H9 (cell line): ENCODE data around the gene LOXHD1. TPM values are rescaled to one million over a fixed set of nuclear protein-coding genes. Genes with fewer than 3 reads are reported as not detected.
A peak's percentile ranks its signal among the peaks of the same experiment; 100 is the strongest.

Source experiments
- DNase-seq: peaks from one replicate; pipeline ENCODE4 v3.0.0-alpha.2; 2017
- H2AFZ ChIP-seq: one replicate; pipeline ENCODE4 v1.6.1; 2013; ENCODE audit warnings: mild to moderate bottlenecking, low read length, control low read depth, moderate library complexity
- H2AK5ac ChIP-seq: 2 replicates; pipeline ENCODE4 v1.6.1; 2013; ENCODE audit warnings: low read length, control low read depth, mixed read lengths; ENCODE audit not compliant: insufficient read length
- H2BK120ac ChIP-seq: one replicate; pipeline ENCODE4 v1.6.1; 2013; ENCODE audit warnings: low read depth, mild to moderate bottlenecking, low read length, control low read depth, inconsistent platforms; ENCODE audit not compliant: poor library complexity, severe bottlenecking
- H2BK12ac ChIP-seq: 2 replicates; pipeline ENCODE4 v1.6.1; 2013; ENCODE audit warnings: low read length, control low read depth, mixed read lengths, low read depth; ENCODE audit not compliant: insufficient read length
- H2BK15ac ChIP-seq: 2 replicates; pipeline ENCODE4 v1.6.1; 2013; ENCODE audit warnings: low read depth, low read length, control low read depth
- H2BK20ac ChIP-seq: one replicate; pipeline ENCODE4 v1.6.1; 2013; ENCODE audit warnings: low read depth, mild to moderate bottlenecking, low read length, control low read depth, inconsistent platforms; ENCODE audit not compliant: poor library complexity, severe bottlenecking
- H2BK5ac ChIP-seq: 2 replicates; pipeline ENCODE4 v1.6.1; 2013; ENCODE audit warnings: low read length, control low read depth, mixed read lengths; ENCODE audit not compliant: insufficient read length
- H3K14ac ChIP-seq: 2 replicates; pipeline ENCODE4 v1.6.1; 2013; ENCODE audit warnings: low read length, control low read depth; ENCODE audit not compliant: insufficient read depth
- H3K18ac ChIP-seq: 2 replicates; pipeline ENCODE4 v1.6.1; 2013; ENCODE audit warnings: low read depth, mild to moderate bottlenecking, mixed read lengths, low read length, control low read depth; ENCODE audit not compliant: insufficient read length
- H3K23ac ChIP-seq: 2 replicates; pipeline ENCODE4 v1.6.1; 2013; ENCODE audit warnings: low read length, control low read depth, mixed read lengths, low read depth; ENCODE audit not compliant: insufficient read length
- H3K23me2 ChIP-seq: 2 replicates; pipeline ENCODE4 v1.6.1; 2013; ENCODE audit warnings: low read depth, mild to moderate bottlenecking, mixed read lengths, low read length, control low read depth; ENCODE audit not compliant: insufficient read length, poor library complexity, severe bottlenecking
- H3K27ac ChIP-seq: 2 replicates; pipeline ENCODE4 v1.5.1; 2013; ENCODE audit warnings: low read length, control low read depth, mixed read lengths, low read depth; ENCODE audit not compliant: insufficient read length
- H3K27me3 ChIP-seq: 2 replicates; pipeline ENCODE4 v1.6.1; 2013; ENCODE audit warnings: low read length, control low read depth, inconsistent platforms; ENCODE audit not compliant: insufficient read depth
- H3K4ac ChIP-seq: 2 replicates; pipeline ENCODE4 v1.6.1; 2013; ENCODE audit warnings: low read depth, mild to moderate bottlenecking, control low read depth, inconsistent platforms, low read length, moderate library complexity
- H3K4me1 ChIP-seq: 2 replicates; pipeline ENCODE4 v1.6.1; 2013; ENCODE audit warnings: low read length, control low read depth, inconsistent platforms; ENCODE audit not compliant: insufficient read depth
- H3K4me2 ChIP-seq: 2 replicates; pipeline ENCODE4 v1.6.1; 2013; ENCODE audit warnings: low read length, control low read depth, mixed read lengths; ENCODE audit not compliant: insufficient read length, insufficient read depth
- H3K56ac ChIP-seq: 2 replicates; pipeline ENCODE4 v1.6.1; 2013; ENCODE audit warnings: low read depth, mild to moderate bottlenecking, mixed read lengths, low read length, control low read depth; ENCODE audit not compliant: insufficient read length
- H3K79me1 ChIP-seq: 2 replicates; pipeline ENCODE4 v1.6.1; 2013; ENCODE audit warnings: low read depth, mild to moderate bottlenecking, moderate library complexity, low read length, control low read depth, inconsistent platforms; ENCODE audit not compliant: insufficient read depth, poor library complexity, severe bottlenecking
- H3K79me2 ChIP-seq: 2 replicates; pipeline ENCODE4 v1.6.1; 2013; ENCODE audit warnings: low read length, control low read depth, inconsistent platforms; ENCODE audit not compliant: insufficient read depth
- H3K9ac ChIP-seq: 2 replicates; pipeline ENCODE4 v1.6.1; 2013; ENCODE audit warnings: low read length, control low read depth, mixed read lengths; ENCODE audit not compliant: insufficient read length; ENCODE audit errors: extremely low read depth
- H3K9me3 ChIP-seq: one replicate; pipeline ENCODE4 v1.6.1; 2013; ENCODE audit warnings: low read depth, low read length, inconsistent platforms; ENCODE audit not compliant: control insufficient read depth
- H3T11ph ChIP-seq: one replicate; pipeline ENCODE4 v1.6.1; 2013; ENCODE audit warnings: mild to moderate bottlenecking, low read length, control low read depth, inconsistent platforms
- H4K20me1 ChIP-seq: one replicate; pipeline ENCODE4 v1.6.1; 2013; ENCODE audit not compliant: control insufficient read depth, insufficient read length, insufficient read depth
- H4K5ac ChIP-seq: 2 replicates; pipeline ENCODE4 v1.6.1; 2013; ENCODE audit warnings: low read depth, mild to moderate bottlenecking, mixed read lengths, low read length, control low read depth; ENCODE audit not compliant: insufficient read length
- H4K8ac ChIP-seq: replicated peaks from 2 replicates; pipeline ENCODE4 v1.6.1; 2013; ENCODE audit warnings: low read length, control low read depth, mixed read lengths, low read depth; ENCODE audit not compliant: insufficient read length
- H4K91ac ChIP-seq: 2 replicates; pipeline ENCODE4 v1.6.1; 2013; ENCODE audit warnings: low read depth, mild to moderate bottlenecking, moderate library complexity, mixed read lengths, low read length, control low read depth; ENCODE audit not compliant: insufficient read length
- H3K27ac Mint-ChIP-seq, 3 experiments: 2 replicates in 2 of 3; 3 replicates in 1 of 3; pipeline ENCODE4 v1.8.0; 2020 to 2021; ENCODE audit warnings: mixed read lengths in 3 of 3, mild to moderate bottlenecking in 1 of 3, moderate library complexity in 1 of 3
- H3K27me3 Mint-ChIP-seq: 2 replicates; pipeline ENCODE4 v1.8.0; 2021; ENCODE audit warnings: low read depth, mild to moderate bottlenecking, moderate library complexity, mixed read lengths
- H3K36me3 Mint-ChIP-seq, 3 experiments: 2 replicates in 2 of 3; 3 replicates in 1 of 3; pipeline ENCODE4 v1.8.0; 2020 to 2021; ENCODE audit warnings: low read depth in 3 of 3, mixed read lengths in 3 of 3; ENCODE audit not compliant: insufficient read depth in 1 of 3
- H3K4me1 Mint-ChIP-seq, 2 experiments: 2 replicates each; pipeline ENCODE4 v1.8.0; 2020; ENCODE audit warnings: mixed read lengths in 2 of 2
- H3K4me3 Mint-ChIP-seq, 2 experiments: 2 replicates in 1 of 2; 3 replicates in 1 of 2; pipeline ENCODE4 v1.8.0; 2020 to 2021; ENCODE audit warnings: mild to moderate bottlenecking in 2 of 2, mixed read lengths in 2 of 2, moderate library complexity in 1 of 2
- H3K9me3 Mint-ChIP-seq, 2 experiments: 2 replicates in 1 of 2; 3 replicates in 1 of 2; pipeline ENCODE4 v1.8.0; 2020; ENCODE audit warnings: mild to moderate bottlenecking in 2 of 2, mixed read lengths in 2 of 2, moderate library complexity in 1 of 2
- WGBS: extraction: QIAGEN DNeasy Blood & Tissue Kit; methylation state at CpG from one replicate; pipeline ENCODE4 v1.1.7; 2013; ENCODE audit warnings: missing lambda C conversion rate, low lambda C conversion rate, mixed read lengths; ENCODE audit not compliant: insufficient read length; ENCODE audit errors: extremely low coverage; 5-methylcytosine and 5-hydroxymethylcytosine counted together
- total RNA-seq: library from RNA; stranded (reverse); gene quantifications from 2 replicates; pipeline ENCODE4 v1.2.1, GENCODE V29; 2021
- TF ChIP-seq, protein P1 (sequence below): fragments of 200-600 bp; sonication (generic); conservative IDR thresholded peaks from 3 replicates; pipeline ENCODE4 v1.8.0; 2021; ENCODE audit warnings: antibody characterized with exemption, mild to moderate bottlenecking

Gene LOXHD1
- total RNA-seq, 1 experiment from 2014 or later = 0.07 TPM

DNA sequence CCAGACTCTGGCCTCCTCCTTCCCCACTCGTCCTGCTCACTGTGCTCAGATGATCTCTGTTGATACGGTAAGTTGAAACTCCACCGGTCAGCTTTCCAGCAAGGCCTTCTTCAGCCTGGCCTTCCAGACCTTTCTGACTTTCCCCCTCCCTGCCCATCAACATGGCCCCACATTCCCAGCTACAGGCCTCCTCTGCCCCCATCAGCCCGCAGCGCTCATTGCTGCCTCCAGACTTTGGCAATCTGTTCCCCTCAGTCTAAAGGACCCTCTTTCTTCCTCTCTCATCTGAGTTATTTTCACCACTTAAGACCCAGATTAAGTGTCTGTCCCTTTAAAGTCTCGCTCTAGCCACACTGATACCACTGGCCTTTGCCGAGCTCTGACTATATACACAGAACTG, 10.6 kb downstream of the LOXHD1 start:
- Histone ChIP-seq H3K9ac (no peak overlapping the region), H3K4me2 (no peak overlapping the region), H3K27me3 (no peaks in the 10 kb centered on the region), H2BK5ac (no peak overlapping the region), H3K4me1 (no peaks in the 10 kb centered on the region), H3K79me2 (no peaks in the 10 kb centered on the region), H2BK12ac (no peak overlapping the region), H3K14ac (no peak overlapping the region), H3K9me3 (no peaks in the 10 kb centered on the region), H4K20me1 (peaks cover 5% of the 10 kb centered on the region), H3K23ac (no peak overlapping the region), H2BK120ac (no peak overlapping the region), H4K5ac (no peak overlapping the region), H3K79me1 (no peaks in the 10 kb centered on the region), H3K27ac (no peak overlapping the region), H3K23me2 (no peaks in the 10 kb centered on the region), H2AFZ (no peak overlapping the region), H4K91ac (no peak overlapping the region), H3K4ac (no peak overlapping the region), H2BK20ac (no peak overlapping the region), H3K18ac (no peak overlapping the region), H2AK5ac (no peak overlapping the region), H3K56ac (no peak overlapping the region), H4K8ac (no peak overlapping the region), H2BK15ac (no peak overlapping the region), H3T11ph (no peak overlapping the region)
- H3K36me3 Mint-ChIP-seq = no peaks in the 10 kb centered on the region
- TF ChIP-seq, protein P1, sequence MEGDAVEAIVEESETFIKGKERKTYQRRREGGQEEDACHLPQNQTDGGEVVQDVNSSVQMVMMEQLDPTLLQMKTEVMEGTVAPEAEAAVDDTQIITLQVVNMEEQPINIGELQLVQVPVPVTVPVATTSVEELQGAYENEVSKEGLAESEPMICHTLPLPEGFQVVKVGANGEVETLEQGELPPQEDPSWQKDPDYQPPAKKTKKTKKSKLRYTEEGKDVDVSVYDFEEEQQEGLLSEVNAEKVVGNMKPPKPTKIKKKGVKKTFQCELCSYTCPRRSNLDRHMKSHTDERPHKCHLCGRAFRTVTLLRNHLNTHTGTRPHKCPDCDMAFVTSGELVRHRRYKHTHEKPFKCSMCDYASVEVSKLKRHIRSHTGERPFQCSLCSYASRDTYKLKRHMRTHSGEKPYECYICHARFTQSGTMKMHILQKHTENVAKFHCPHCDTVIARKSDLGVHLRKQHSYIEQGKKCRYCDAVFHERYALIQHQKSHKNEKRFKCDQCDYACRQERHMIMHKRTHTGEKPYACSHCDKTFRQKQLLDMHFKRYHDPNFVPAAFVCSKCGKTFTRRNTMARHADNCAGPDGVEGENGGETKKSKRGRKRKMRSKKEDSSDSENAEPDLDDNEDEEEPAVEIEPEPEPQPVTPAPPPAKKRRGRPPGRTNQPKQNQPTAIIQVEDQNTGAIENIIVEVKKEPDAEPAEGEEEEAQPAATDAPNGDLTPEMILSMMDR = 0 out of 3 replicates have a peak, but pooled peaks have one; percentile 21
- H3K9me3 Mint-ChIP-seq = no peaks in the 10 kb centered on the region
- DNase-seq = no peak
- H3K4me3 Mint-ChIP-seq = no peak overlapping the region
- H3K4me1 Mint-ChIP-seq = no peaks in the 10 kb centered on the region
- WGBS = no CpG with 5 or more reads among the region's 7 CpGs
- H3K27ac Mint-ChIP-seq = no peak overlapping the region
- peaks cover 6% of the 10 kb centered on the region; the same call in 1 of the 2 replicates for H3K27me3 Mint-ChIP-seq
